EH (cell line): ENCODE measurements around the gene PLXNA1.

ENCODE experiments used
- DNase-seq: peaks from one replicate; pipeline ENCODE4 v3.0.0-alpha.2; 2015; ENCODE audit warnings: low read depth

The PLXNA1 gene

GRCh38 chr3:127002195-127003174 lies 19.6 kb downstream of the PLXNA1 start:
- DNase-seq = peak; percentile 96

- DNase-seq = no peak
Measured at GRCh38 chr3:127003175-127003555, 20.2 kb downstream of the PLXNA1 start.

DNA sequence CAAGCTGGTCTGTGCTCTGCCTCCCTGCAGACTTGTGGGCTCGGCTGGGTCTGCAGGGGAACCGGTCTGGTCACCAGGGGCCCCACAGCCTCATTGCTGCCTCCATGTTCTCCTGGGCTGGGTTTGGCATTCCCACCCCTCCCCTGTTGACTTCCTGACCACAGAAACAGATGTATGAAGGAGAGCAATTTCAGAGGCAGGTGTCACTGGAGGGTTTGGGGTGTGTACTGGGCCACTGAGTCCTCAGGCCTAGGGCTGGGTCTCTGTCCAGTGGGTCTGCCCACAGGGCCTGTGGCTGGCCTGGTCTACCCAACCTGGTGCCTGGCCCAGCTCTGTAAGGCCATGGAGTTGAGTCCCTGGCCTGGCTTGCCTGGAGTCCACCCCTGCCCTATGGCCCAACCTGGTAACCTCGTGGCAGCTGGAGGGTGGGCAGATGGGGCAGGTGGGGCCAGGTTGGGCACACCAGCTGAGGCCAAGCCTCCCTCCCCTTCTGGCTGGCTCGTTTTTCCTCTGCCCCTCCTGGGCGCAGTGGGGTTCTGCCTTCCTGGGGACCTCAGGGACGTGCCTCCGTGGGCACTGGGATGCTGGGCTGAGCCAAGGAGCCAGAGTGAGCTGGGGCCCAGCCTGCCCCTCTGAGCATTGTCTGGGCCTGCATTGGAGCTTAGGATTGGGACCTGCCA lies 20.8 kb downstream of the PLXNA1 start:
- DNase-seq = no peak

- no peak for DNase-seq
Measured at GRCh38 chr3:127004641-127005397, 21.9 kb downstream of the PLXNA1 start.

DNA sequence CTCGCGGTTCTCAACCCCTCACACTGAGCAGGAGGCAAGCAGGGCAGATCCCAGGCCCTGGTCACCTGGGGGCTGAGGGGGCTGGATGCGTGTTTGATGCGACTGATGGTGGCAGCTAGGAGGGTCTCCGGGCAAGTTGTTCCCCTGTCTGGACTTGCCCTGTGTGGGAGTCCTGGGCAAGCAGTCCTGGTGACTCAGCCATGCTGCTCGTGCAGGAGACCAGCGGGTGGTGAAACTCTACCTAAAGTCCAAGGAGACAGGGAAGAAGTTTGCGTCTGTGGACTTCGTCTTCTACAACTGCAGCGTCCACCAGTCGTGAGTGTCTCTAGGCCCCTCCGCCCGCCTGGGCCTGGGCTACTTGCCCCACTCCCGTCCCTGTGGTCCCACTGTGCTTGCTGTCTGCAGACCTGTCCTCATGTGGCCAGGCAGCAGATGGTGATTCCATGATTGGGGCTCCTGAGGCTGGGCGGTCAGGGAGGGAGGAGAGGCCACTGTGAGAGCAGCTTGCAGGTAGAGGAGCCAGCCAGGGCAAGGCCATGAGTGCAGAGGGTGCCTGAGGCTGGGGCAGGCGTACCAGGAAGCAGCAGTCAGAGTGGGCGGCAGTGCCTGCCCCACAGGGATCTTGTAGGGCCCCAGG lies 23.1 kb downstream of the PLXNA1 start:
- no peak for DNase-seq

- no peak for DNase-seq
Measured at GRCh38 chr3:127006781-127007436, 24.0 kb downstream of the PLXNA1 start.

GRCh38 chr3:127008236-127008635 lies 25.3 kb downstream of the PLXNA1 start:
- DNase-seq = no peak

- no peak for DNase-seq
Measured at GRCh38 chr3:127009531-127009930, 26.6 kb downstream of the PLXNA1 start.

DNA sequence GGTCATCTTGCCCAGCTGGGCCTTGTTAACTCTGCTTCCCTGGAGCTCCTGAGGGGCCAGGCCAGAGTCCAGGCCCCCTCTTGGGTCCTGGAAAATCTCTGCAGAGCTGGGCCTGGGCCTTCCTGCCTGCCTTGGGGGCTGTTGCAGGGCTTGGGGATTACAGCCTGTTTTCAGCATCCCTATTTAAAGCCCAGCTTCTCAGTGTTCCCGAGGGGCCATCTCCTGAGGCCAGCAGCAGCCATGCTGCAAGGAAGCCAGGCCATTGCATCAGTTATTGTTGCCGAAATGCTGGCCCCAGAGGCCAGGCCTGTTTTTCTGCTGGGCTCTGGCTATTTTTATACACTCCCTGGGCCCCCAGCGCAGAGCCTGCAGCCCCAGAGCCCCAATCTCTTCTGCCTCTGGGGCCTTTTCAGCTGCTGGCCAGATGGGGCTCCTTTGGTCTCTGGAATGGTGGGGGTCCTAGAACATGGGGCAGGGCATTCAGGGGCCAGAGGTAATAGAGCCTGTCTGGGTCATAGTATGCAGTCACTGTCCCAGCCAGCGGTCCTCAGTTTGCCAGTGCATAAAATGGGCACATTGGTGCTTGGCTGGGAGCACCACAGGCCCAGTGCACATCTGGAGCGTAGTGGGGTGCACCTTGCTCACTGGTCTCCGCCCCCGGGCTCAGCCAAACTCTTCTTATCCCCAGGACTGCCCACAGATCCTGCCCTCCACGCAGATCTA lies 28.5 kb downstream of the PLXNA1 start:
- peak; percentile 57 for DNase-seq

- peak; percentile 9 for DNase-seq
Measured at GRCh38 chr3:127012091-127012490, 29.2 kb downstream of the PLXNA1 start.

DNA sequence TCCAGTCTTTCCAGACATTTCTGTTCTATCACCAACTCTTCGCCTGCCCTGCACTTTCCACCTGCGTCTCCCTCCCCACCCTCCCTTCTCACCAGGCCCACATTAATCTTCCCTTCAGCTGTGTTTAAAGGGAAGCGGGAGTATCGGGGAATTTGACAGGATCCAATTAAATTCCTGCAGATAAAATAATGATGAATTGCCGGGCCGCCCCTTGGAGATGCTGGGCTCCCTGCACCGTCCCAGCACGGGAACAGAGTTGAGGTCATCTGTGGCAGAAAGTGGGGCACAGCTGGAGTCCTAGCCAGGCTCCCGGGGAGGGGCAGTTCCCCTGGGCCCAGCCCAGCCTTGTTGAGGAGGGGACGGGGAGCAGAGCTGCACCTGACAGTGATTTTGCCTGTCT lies 30.3 kb downstream of the PLXNA1 start:
- DNase-seq = no peak

- no peak for DNase-seq
Measured at GRCh38 chr3:127013758-127014535, 31.0 kb downstream of the PLXNA1 start.

- DNase-seq = no peak
Measured at GRCh38 chr3:127014536-127015281, 31.8 kb downstream of the PLXNA1 start.

- no peak for DNase-seq
Measured at GRCh38 chr3:127015282-127016042, 32.5 kb downstream of the PLXNA1 start.

DNA sequence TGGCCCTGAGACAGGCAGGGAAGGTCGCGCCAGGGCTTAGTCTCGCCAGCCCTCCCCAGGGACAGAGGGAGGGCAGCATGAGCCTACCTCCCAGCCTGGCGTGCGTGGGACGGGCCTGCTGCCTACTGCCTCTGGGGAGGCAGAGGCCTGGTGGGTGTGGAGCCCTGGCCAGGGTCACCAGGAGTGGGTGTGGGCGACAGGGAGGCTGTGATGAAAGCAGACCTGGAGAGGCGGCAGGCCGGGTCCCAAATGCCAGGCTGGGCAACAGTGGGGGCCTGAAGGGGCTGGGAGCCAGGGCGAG lies 33.1 kb downstream of the PLXNA1 start:
- DNase-seq = no peak

DNA sequence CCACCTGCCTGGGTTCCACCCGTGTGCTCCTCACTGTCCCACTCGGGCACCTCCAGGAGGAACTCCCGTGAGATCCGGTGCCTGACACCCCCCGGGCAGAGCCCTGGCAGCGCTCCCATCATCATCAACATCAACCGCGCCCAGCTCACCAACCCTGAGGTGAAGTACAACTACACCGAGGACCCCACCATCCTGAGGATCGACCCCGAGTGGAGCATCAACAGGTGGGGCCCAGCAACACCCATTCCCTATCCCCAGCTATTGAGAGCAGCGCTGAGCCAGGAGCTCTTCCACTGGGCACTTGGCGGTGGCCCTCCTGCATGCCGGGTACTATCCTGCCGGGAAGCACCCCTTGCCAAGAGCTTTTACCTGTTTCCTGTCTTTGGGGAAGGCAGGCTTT lies 33.5 kb downstream of the PLXNA1 start:
- no peak for DNase-seq

- no peak for DNase-seq
Measured at GRCh38 chr3:127017229-127017628, 34.3 kb downstream of the PLXNA1 start.

GRCh38 chr3:127017781-127018180 lies 34.9 kb downstream of the PLXNA1 start:
- DNase-seq = no peak
